H9 (cell line): Measurements from ENCODE around the gene PTP4A1. TPM values are rescaled to one million over a fixed set of nuclear protein-coding genes. Genes with fewer than 3 reads are reported as not detected.

ENCODE experiments used
- DNase-seq: peaks from one replicate; pipeline ENCODE4 v3.0.0-alpha.2; 2017
- H2AFZ ChIP-seq: one replicate; pipeline ENCODE4 v1.6.1; 2013; ENCODE audit warnings: mild to moderate bottlenecking, low read length, control low read depth, moderate library complexity
- H2AK5ac ChIP-seq: 2 replicates; pipeline ENCODE4 v1.6.1; 2013; ENCODE audit warnings: low read length, control low read depth, mixed read lengths; ENCODE audit not compliant: insufficient read length
- H2BK120ac ChIP-seq: one replicate; pipeline ENCODE4 v1.6.1; 2013; ENCODE audit warnings: low read depth, mild to moderate bottlenecking, low read length, control low read depth, inconsistent platforms; ENCODE audit not compliant: poor library complexity, severe bottlenecking
- H2BK12ac ChIP-seq: 2 replicates; pipeline ENCODE4 v1.6.1; 2013; ENCODE audit warnings: low read length, control low read depth, mixed read lengths, low read depth; ENCODE audit not compliant: insufficient read length
- H2BK15ac ChIP-seq: 2 replicates; pipeline ENCODE4 v1.6.1; 2013; ENCODE audit warnings: low read depth, low read length, control low read depth
- H2BK20ac ChIP-seq: one replicate; pipeline ENCODE4 v1.6.1; 2013; ENCODE audit warnings: low read depth, mild to moderate bottlenecking, low read length, control low read depth, inconsistent platforms; ENCODE audit not compliant: poor library complexity, severe bottlenecking
- H2BK5ac ChIP-seq: 2 replicates; pipeline ENCODE4 v1.6.1; 2013; ENCODE audit warnings: low read length, control low read depth, mixed read lengths; ENCODE audit not compliant: insufficient read length
- H3K14ac ChIP-seq: 2 replicates; pipeline ENCODE4 v1.6.1; 2013; ENCODE audit warnings: low read length, control low read depth; ENCODE audit not compliant: insufficient read depth
- H3K18ac ChIP-seq: 2 replicates; pipeline ENCODE4 v1.6.1; 2013; ENCODE audit warnings: low read depth, mild to moderate bottlenecking, mixed read lengths, low read length, control low read depth; ENCODE audit not compliant: insufficient read length
- H3K23ac ChIP-seq: 2 replicates; pipeline ENCODE4 v1.6.1; 2013; ENCODE audit warnings: low read length, control low read depth, mixed read lengths, low read depth; ENCODE audit not compliant: insufficient read length
- H3K23me2 ChIP-seq: 2 replicates; pipeline ENCODE4 v1.6.1; 2013; ENCODE audit warnings: low read depth, mild to moderate bottlenecking, mixed read lengths, low read length, control low read depth; ENCODE audit not compliant: insufficient read length, poor library complexity, severe bottlenecking
- H3K27ac ChIP-seq: 2 replicates; pipeline ENCODE4 v1.5.1; 2013; ENCODE audit warnings: low read length, control low read depth, mixed read lengths, low read depth; ENCODE audit not compliant: insufficient read length
- H3K27me3 ChIP-seq: 2 replicates; pipeline ENCODE4 v1.6.1; 2013; ENCODE audit warnings: low read length, control low read depth, inconsistent platforms; ENCODE audit not compliant: insufficient read depth
- H3K4ac ChIP-seq: 2 replicates; pipeline ENCODE4 v1.6.1; 2013; ENCODE audit warnings: low read depth, mild to moderate bottlenecking, control low read depth, inconsistent platforms, low read length, moderate library complexity
- H3K4me1 ChIP-seq: 2 replicates; pipeline ENCODE4 v1.6.1; 2013; ENCODE audit warnings: low read length, control low read depth, inconsistent platforms; ENCODE audit not compliant: insufficient read depth
- H3K4me2 ChIP-seq: 2 replicates; pipeline ENCODE4 v1.6.1; 2013; ENCODE audit warnings: low read length, control low read depth, mixed read lengths; ENCODE audit not compliant: insufficient read length, insufficient read depth
- H3K56ac ChIP-seq: 2 replicates; pipeline ENCODE4 v1.6.1; 2013; ENCODE audit warnings: low read depth, mild to moderate bottlenecking, mixed read lengths, low read length, control low read depth; ENCODE audit not compliant: insufficient read length
- H3K79me1 ChIP-seq: 2 replicates; pipeline ENCODE4 v1.6.1; 2013; ENCODE audit warnings: low read depth, mild to moderate bottlenecking, moderate library complexity, low read length, control low read depth, inconsistent platforms; ENCODE audit not compliant: insufficient read depth, poor library complexity, severe bottlenecking
- H3K79me2 ChIP-seq: 2 replicates; pipeline ENCODE4 v1.6.1; 2013; ENCODE audit warnings: low read length, control low read depth, inconsistent platforms; ENCODE audit not compliant: insufficient read depth
- H3K9ac ChIP-seq: 2 replicates; pipeline ENCODE4 v1.6.1; 2013; ENCODE audit warnings: low read length, control low read depth, mixed read lengths; ENCODE audit not compliant: insufficient read length; ENCODE audit errors: extremely low read depth
- H3K9me3 ChIP-seq: one replicate; pipeline ENCODE4 v1.6.1; 2013; ENCODE audit warnings: low read depth, low read length, inconsistent platforms; ENCODE audit not compliant: control insufficient read depth
- H3T11ph ChIP-seq: one replicate; pipeline ENCODE4 v1.6.1; 2013; ENCODE audit warnings: mild to moderate bottlenecking, low read length, control low read depth, inconsistent platforms
- H4K20me1 ChIP-seq: one replicate; pipeline ENCODE4 v1.6.1; 2013; ENCODE audit not compliant: control insufficient read depth, insufficient read length, insufficient read depth
- H4K5ac ChIP-seq: 2 replicates; pipeline ENCODE4 v1.6.1; 2013; ENCODE audit warnings: low read depth, mild to moderate bottlenecking, mixed read lengths, low read length, control low read depth; ENCODE audit not compliant: insufficient read length
- H4K8ac ChIP-seq: replicated peaks from 2 replicates; pipeline ENCODE4 v1.6.1; 2013; ENCODE audit warnings: low read length, control low read depth, mixed read lengths, low read depth; ENCODE audit not compliant: insufficient read length
- H4K91ac ChIP-seq: 2 replicates; pipeline ENCODE4 v1.6.1; 2013; ENCODE audit warnings: low read depth, mild to moderate bottlenecking, moderate library complexity, mixed read lengths, low read length, control low read depth; ENCODE audit not compliant: insufficient read length
- H3K27ac Mint-ChIP-seq, 3 experiments: 2 replicates in 2 of 3; 3 replicates in 1 of 3; pipeline ENCODE4 v1.8.0; 2020 to 2021; ENCODE audit warnings: mixed read lengths in 3 of 3, mild to moderate bottlenecking in 1 of 3, moderate library complexity in 1 of 3
- H3K27me3 Mint-ChIP-seq: 2 replicates; pipeline ENCODE4 v1.8.0; 2021; ENCODE audit warnings: low read depth, mild to moderate bottlenecking, moderate library complexity, mixed read lengths
- H3K36me3 Mint-ChIP-seq, 3 experiments: 2 replicates in 2 of 3; 3 replicates in 1 of 3; pipeline ENCODE4 v1.8.0; 2020 to 2021; ENCODE audit warnings: low read depth in 3 of 3, mixed read lengths in 3 of 3; ENCODE audit not compliant: insufficient read depth in 1 of 3
- H3K4me1 Mint-ChIP-seq, 2 experiments: 2 replicates each; pipeline ENCODE4 v1.8.0; 2020; ENCODE audit warnings: mixed read lengths in 2 of 2
- H3K4me3 Mint-ChIP-seq, 2 experiments: 2 replicates in 1 of 2; 3 replicates in 1 of 2; pipeline ENCODE4 v1.8.0; 2020 to 2021; ENCODE audit warnings: mild to moderate bottlenecking in 2 of 2, mixed read lengths in 2 of 2, moderate library complexity in 1 of 2
- H3K9me3 Mint-ChIP-seq, 2 experiments: 2 replicates in 1 of 2; 3 replicates in 1 of 2; pipeline ENCODE4 v1.8.0; 2020; ENCODE audit warnings: mild to moderate bottlenecking in 2 of 2, mixed read lengths in 2 of 2, moderate library complexity in 1 of 2
- CTCF ChIP-seq: fragments of 200-600 bp; sonication (generic); conservative IDR thresholded peaks from 3 replicates; pipeline ENCODE4 v1.8.0; 2021; ENCODE audit warnings: antibody characterized with exemption, mild to moderate bottlenecking
- total RNA-seq: library from RNA; stranded (reverse); gene quantifications from 2 replicates; pipeline ENCODE4 v1.2.1, GENCODE V29; 2021

Gene PTP4A1
- total RNA-seq, 1 experiment from 2014 or later, result 85.9 TPM

DNA sequence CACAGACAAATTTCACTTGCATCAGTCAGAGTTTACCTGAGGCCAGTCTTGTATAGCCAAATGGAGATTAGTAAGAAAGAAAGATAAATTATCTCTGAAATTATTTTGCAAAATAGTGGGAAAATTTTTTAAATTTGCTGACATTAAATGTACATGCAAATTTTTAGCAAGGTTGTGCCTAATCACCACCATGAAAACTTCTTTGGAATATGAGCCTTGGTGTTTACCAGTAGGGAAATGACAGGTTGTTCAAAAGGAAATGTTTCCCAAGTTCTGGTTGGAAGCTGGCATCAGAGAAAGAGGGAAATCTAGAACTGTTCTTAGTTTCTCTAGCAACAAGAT lies 34.4 kb upstream of the PTP4A1 start:
- no peak overlapping the region for H3K27ac Mint-ChIP-seq
- no peak overlapping the region for H2AK5ac ChIP-seq
- no peaks in the 10 kb centered on the region for H3K79me1 ChIP-seq
- no peaks in the 10 kb centered on the region for H3K9me3 Mint-ChIP-seq
- H3K4ac ChIP-seq, result no peak overlapping the region
- H3K14ac ChIP-seq, result no peak overlapping the region
- no peak overlapping the region for H4K8ac ChIP-seq
- H2BK15ac ChIP-seq, result no peak overlapping the region
- H3K18ac ChIP-seq, result no peak overlapping the region
- H2AFZ ChIP-seq, result no peak overlapping the region
- H3K4me3 Mint-ChIP-seq, result no peak overlapping the region
- H3K23ac ChIP-seq, result no peak overlapping the region
- no peaks in the 10 kb centered on the region for H3K4me1 ChIP-seq
- no peaks in the 10 kb centered on the region for H4K20me1 ChIP-seq
- H2BK20ac ChIP-seq, result no peak overlapping the region
- H4K5ac ChIP-seq, result no peak overlapping the region
- H2BK120ac ChIP-seq, result no peak overlapping the region
- H3K4me2 ChIP-seq, result no peak overlapping the region
- no peak overlapping the region for H4K91ac ChIP-seq
- H3K9me3 ChIP-seq, result no peaks in the 10 kb centered on the region
- no peak overlapping the region for H2BK5ac ChIP-seq
- peaks cover 46% of the 10 kb centered on the region for H3K27me3 Mint-ChIP-seq
- no peak overlapping the region for H3K9ac ChIP-seq
- no peak for DNase-seq
- no peak overlapping the region for H2BK12ac ChIP-seq
- H3K56ac ChIP-seq, result no peak overlapping the region
- no peak overlapping the region for H3T11ph ChIP-seq
- no peak overlapping the region for H3K27ac ChIP-seq
- H3K79me2 ChIP-seq, result no peaks in the 10 kb centered on the region
- H3K4me1 Mint-ChIP-seq, result no peaks in the 10 kb centered on the region
- H3K23me2 ChIP-seq, result no peaks in the 10 kb centered on the region
- TF ChIP-seq CTCF, result no peak
- H3K27me3 ChIP-seq, result no peaks in the 10 kb centered on the region
- no peaks in the 10 kb centered on the region for H3K36me3 Mint-ChIP-seq
